Caco-2 (cell line): ENCODE data around the gene PPA1. TPM values are rescaled to one million over a fixed set of nuclear protein-coding genes. Genes with fewer than 3 reads are reported as not detected.

ENCODE experiments used
- BruUV-seq: library from RNA; stranded (reverse); fragments of 400-500 nt; replicated peaks from 2 replicates; lab custom pipeline; 2021; lab: Mats Ljungman, UMichigan
- CTCF ChIA-PET: fragments of 300-600 bp; sonication (Branson Sonifier 250); formaldehyde crosslinking; loops from one replicate; lab custom pipeline; 2022; ENCODE audit warnings: antibody characterized with exemption; lab: Charles Lee
- POLR2A ChIA-PET: fragments of 300-600 bp; sonication (Branson Sonifier 250); formaldehyde crosslinking; loops from one replicate; lab custom pipeline; 2022; ENCODE audit warnings: antibody characterized with exemption; lab: Charles Lee
- DNase-seq, 2 experiments: peaks; one replicate each; pipeline versions ENCODE4 v3.0.0 to v3.0.0-alpha.2; 2020 to 2022
- H3K27me3 ChIP-seq: replicated peaks from 2 replicates; pipeline ENCODE4 v1.6.0; 2011; ENCODE audit warnings: low read length; ENCODE audit not compliant: control insufficient read depth, insufficient read depth
- H3K36me3 ChIP-seq: 2 replicates; pipeline ENCODE4 v1.5.1; 2011; ENCODE audit warnings: low read length; ENCODE audit not compliant: control insufficient read depth, insufficient read depth
- H3K4me1 ChIP-seq: fragments of 250-450 bp; sonication (Bioruptor Pico); 2 replicates; pipeline ENCODE4 v1.5.1; 2020; ENCODE audit warnings: mild to moderate bottlenecking
- H3K4me3 ChIP-seq: 2 replicates; pipeline ENCODE4 v1.5.1; 2011; ENCODE audit warnings: low read depth, mild to moderate bottlenecking, control low read depth, low read length
- H3K9me3 ChIP-seq: fragments of 250-450 bp; sonication (Bioruptor Pico); 2 replicates; pipeline ENCODE4 v1.5.1; 2020; ENCODE audit warnings: mild to moderate bottlenecking, moderate library complexity
- H3K27ac Mint-ChIP-seq: one replicate; pipeline ENCODE4 v1.8.0; 2022; ENCODE audit warnings: mixed read lengths; ENCODE audit not compliant: unreplicated experiment
- H3K27me3 Mint-ChIP-seq: one replicate; pipeline ENCODE4 v1.8.0; 2022; ENCODE audit warnings: mixed read lengths; ENCODE audit not compliant: insufficient read depth, unreplicated experiment
- H3K36me3 Mint-ChIP-seq: one replicate; pipeline ENCODE4 v1.8.0; 2022; ENCODE audit warnings: mild to moderate bottlenecking, mixed read lengths; ENCODE audit not compliant: insufficient read depth, unreplicated experiment
- H3K4me1 Mint-ChIP-seq: one replicate; pipeline ENCODE4 v1.8.0; 2022; ENCODE audit warnings: low read depth, mixed read lengths; ENCODE audit not compliant: unreplicated experiment
- H3K4me3 Mint-ChIP-seq: one replicate; pipeline ENCODE4 v1.8.0; 2022; ENCODE audit warnings: mild to moderate bottlenecking, moderate library complexity, mixed read lengths; ENCODE audit not compliant: unreplicated experiment
- H3K9me3 Mint-ChIP-seq: one replicate; pipeline ENCODE4 v1.8.0; 2022; ENCODE audit warnings: mixed read lengths; ENCODE audit not compliant: unreplicated experiment
- CTCF ChIP-seq, 2 experiments: fragments of 200-600 bp in 1 of 2; IDR thresholded peaks; 1 replicate in 1 of 2; 2 replicates in 1 of 2; pipeline versions ENCODE4 v1.5.1 to v1.8.0; 2011 to 2022; ENCODE audit warnings: antibody characterized with exemption in 1 of 2, control low read depth in 1 of 2, inconsistent platforms in 1 of 2, low read depth in 1 of 2, low read length in 1 of 2, mild to moderate bottlenecking in 1 of 2, moderate library complexity in 1 of 2; ENCODE audit not compliant: insufficient read depth in 1 of 2, severe bottlenecking in 1 of 2, unreplicated experiment in 1 of 2
- intact Hi-C: fragments of 100-400 bp; cut with micrococcal nuclease; formaldehyde crosslinking; loops from one replicate; pipeline ENCODE4 v1.10.0; 2022; ENCODE audit not compliant: unreplicated experiment
- total RNA-seq: library from RNA; stranded (reverse); gene quantifications from 2 replicates; pipeline ENCODE4 v1.2.3, GENCODE V29; 2022

The PPA1 gene
- total RNA-seq, 1 experiment from 2014 or later: 350 TPM

DNA sequence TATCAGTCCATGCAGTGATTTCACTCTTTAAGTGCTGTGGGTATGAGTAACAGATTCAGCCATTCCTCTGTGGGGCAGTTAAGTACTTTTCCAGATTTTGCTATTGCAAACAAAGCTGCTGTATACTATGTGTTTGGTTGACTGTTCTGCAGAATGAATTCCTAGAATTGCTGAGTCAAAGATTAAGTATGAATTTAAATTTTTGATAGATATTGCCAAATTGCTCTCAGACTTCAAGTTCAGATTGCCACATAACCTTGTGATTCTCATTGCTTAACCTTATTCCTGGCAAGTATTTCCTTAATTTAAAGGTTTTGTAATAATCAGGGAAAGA is 41.3 kb downstream of the PPA1 start:
- H3K27me3 Mint-ChIP-seq: no peaks in the 10 kb centered on the region
- intact Hi-C loops: no loop called here

DNA sequence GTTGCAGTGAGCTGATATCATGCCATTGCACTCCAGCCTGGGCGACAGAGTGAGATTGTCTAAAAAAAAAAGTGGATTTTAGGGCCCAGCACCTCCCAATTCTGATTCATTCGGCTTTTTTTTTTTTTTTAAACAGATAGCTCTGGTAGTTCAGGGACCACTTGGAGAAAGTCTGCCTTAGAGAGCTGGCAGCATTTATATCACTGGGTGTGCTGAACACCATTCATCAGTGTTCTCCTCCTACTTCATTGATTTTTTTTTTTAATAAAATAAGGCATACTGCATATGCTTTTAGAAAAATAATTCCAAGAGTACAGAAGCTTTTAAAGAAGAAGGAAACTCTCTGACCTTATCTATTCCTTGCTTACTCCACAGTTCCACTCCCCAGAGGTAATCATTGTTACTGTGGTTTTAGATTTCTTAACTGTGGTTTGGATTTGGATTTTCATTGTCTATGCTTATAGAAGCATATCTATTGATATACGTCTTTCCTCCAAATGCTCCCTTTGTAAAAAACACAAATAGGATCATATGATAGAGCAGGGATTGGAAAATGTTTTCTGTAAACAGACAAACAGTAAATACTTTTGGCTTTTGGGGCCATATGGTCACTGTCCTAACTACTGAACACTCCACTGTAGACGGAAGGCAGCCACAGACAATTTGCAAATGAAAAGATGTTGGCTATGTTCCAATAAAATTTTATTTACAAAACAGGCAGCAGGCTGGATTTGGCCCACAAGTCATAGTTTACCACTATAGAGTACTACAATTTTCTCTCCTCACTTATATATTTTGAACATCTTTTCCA is 41.9 kb downstream of the PPA1 start:
- H3K4me1 Mint-ChIP-seq: peaks cover 4% of the 10 kb centered on the region
- no peaks in the 10 kb centered on the region for H3K9me3 Mint-ChIP-seq
- H3K36me3 Mint-ChIP-seq: peaks cover 2% of the 10 kb centered on the region
- ChIA-PET POLR2A (interaction anchor here (1.8 kb wide), 1 partner anchor 45 kb away, joined by 7 read pairs; the partner anchor contains the start of gene TYSND1), CTCF (interaction anchor here (0.7 to 1.8 kb wide), 4 partner anchors 41 to 196 kb away, joined by 3 to 8 read pairs (median 4); partner anchors contain the start of gene TYSND1)
- BruUV-seq: no TSS peak
- no peaks in the 10 kb centered on the region for H3K27me3 Mint-ChIP-seq
- Histone ChIP-seq H3K9me3 (no peaks in the 10 kb centered on the region), H3K4me1 (peaks cover 6% of the 10 kb centered on the region; the same call in 1 of the 2 replicates), H3K36me3 (no peaks in the 10 kb centered on the region), H3K4me3 (no peak overlapping the region), H3K27me3 (no peaks in the 10 kb centered on the region)
- intact Hi-C loops: no loop called here
- H3K4me3 Mint-ChIP-seq: no peak overlapping the region
- DNase-seq: no peak
- no peak for TF ChIP-seq CTCF (IDR thresholded peaks at IDR 0.05; ENCODE audit: insufficient read depth in 1 of 2, low read depth in 1 of 2, low read length in 1 of 2, severe bottlenecking in 1 of 2, unreplicated experiment in 1 of 2)
- no peak overlapping the region for H3K27ac Mint-ChIP-seq

More for the DNA sequence above, 41.3 kb downstream of the PPA1 start:
- Histone ChIP-seq H3K4me1 (peaks cover 6% of the 10 kb centered on the region; the same call in 1 of the 2 replicates), H3K27me3 (no peaks in the 10 kb centered on the region), H3K9me3 (no peaks in the 10 kb centered on the region), H3K36me3 (no peaks in the 10 kb centered on the region), H3K4me3 (no peak overlapping the region)
- CTCF ChIA-PET: no interaction called here
- no peak for DNase-seq
- no TSS peak for BruUV-seq
- H3K9me3 Mint-ChIP-seq: no peaks in the 10 kb centered on the region
- H3K4me1 Mint-ChIP-seq: peaks cover 4% of the 10 kb centered on the region
- POLR2A ChIA-PET: interaction anchor here (1.8 kb wide), 1 partner anchor 45 kb away, joined by 7 read pairs; the partner anchor contains the start of gene TYSND1
- H3K4me3 Mint-ChIP-seq: no peak overlapping the region
- TF ChIP-seq CTCF (IDR thresholded peaks at IDR 0.05; ENCODE audit: insufficient read depth in 1 of 2, low read depth in 1 of 2, low read length in 1 of 2, severe bottlenecking in 1 of 2, unreplicated experiment in 1 of 2): no peak
- H3K36me3 Mint-ChIP-seq: peaks cover 8% of the 10 kb centered on the region
- H3K27ac Mint-ChIP-seq: no peak overlapping the region

GRCh38 chr10:70190581-70190980 is 42.6 kb downstream of the PPA1 start:
- Histone ChIP-seq H3K4me3 (no peak overlapping the region), H3K36me3 (no peaks in the 10 kb centered on the region), H3K9me3 (no peaks in the 10 kb centered on the region), H3K4me1 (peaks cover 6% of the 10 kb centered on the region; the same call in 1 of the 2 replicates), H3K27me3 (no peaks in the 10 kb centered on the region)
- TF ChIP-seq CTCF (IDR thresholded peaks at IDR 0.05; ENCODE audit: insufficient read depth in 1 of 2, low read depth in 1 of 2, low read length in 1 of 2, severe bottlenecking in 1 of 2, unreplicated experiment in 1 of 2): no peak
- Mint-ChIP-seq H3K36me3 (no peaks in the 10 kb centered on the region), H3K4me3 (no peak overlapping the region), H3K27me3 (no peaks in the 10 kb centered on the region), H3K4me1 (peaks cover 4% of the 10 kb centered on the region), H3K27ac (no peak overlapping the region), H3K9me3 (no peaks in the 10 kb centered on the region)
- DNase-seq: no peak
- intact Hi-C loops: no loop called here
- no TSS peak for BruUV-seq
- ChIA-PET POLR2A (no interaction called here), CTCF (interaction anchor here (0.7 to 1.8 kb wide), 3 partner anchors 42 to 197 kb away, joined by 3 to 8 read pairs (median 3); partner anchors contain the start of gene TYSND1)
